Suprapubic skin (tissue), 4 donors: ENCODE data around the gene DLG3. TPM values are rescaled to one million over a fixed set of nuclear protein-coding genes. Genes with fewer than 3 reads are reported as not detected.

ENCODE experiments used
- DNase-seq, 2 donors: peaks; one replicate each; pipeline ENCODE4 v3.0.0-alpha.2; 2019; ENCODE audit warnings: low spot score in 2 of 2
- H3K27ac ChIP-seq: fragments of 200-600 bp; sonication (generic); one replicate; pipeline ENCODE4 v1.5.1; 2019
- H3K27me3 ChIP-seq: fragments of 200-600 bp; sonication (generic); one replicate; pipeline ENCODE4 v1.5.1; 2019
- H3K36me3 ChIP-seq: fragments of 200-600 bp; sonication (generic); one replicate; pipeline ENCODE4 v1.5.1; 2019
- H3K4me1 ChIP-seq: fragments of 200-600 bp; sonication (generic); one replicate; pipeline ENCODE4 v1.5.1; 2019
- H3K4me3 ChIP-seq: fragments of 200-600 bp; sonication (generic); one replicate; pipeline ENCODE4 v1.5.1; 2019; ENCODE audit warnings: mild to moderate bottlenecking
- H3K9me3 ChIP-seq: fragments of 200-600 bp; sonication (generic); one replicate; pipeline ENCODE4 v1.5.1; 2019
- EP300 ChIP-seq: sonication (generic); formaldehyde crosslinking; IDR thresholded peaks from one replicate; pipeline ENCODE4 v1.6.1; 2017; ENCODE audit warnings: antibody characterized with exemption
- POLR2A ChIP-seq, 2 donors: fragments of 450-650 bp; IDR thresholded peaks; one replicate each; pipeline ENCODE4 v1.6.1; 2017; ENCODE audit warnings: antibody characterized with exemption in 2 of 2, mild to moderate bottlenecking in 2 of 2, moderate library complexity in 2 of 2
- POLR2AphosphoS5 ChIP-seq, 3 donors: sonication (generic); formaldehyde crosslinking; IDR thresholded peaks; one replicate each; pipeline ENCODE4 v1.6.1; 2017; ENCODE audit warnings: antibody characterized with exemption in 3 of 3
- WGBS: methylation state at CpG from one replicate; pipeline ENCODE4 v1.1.5; 2018; 5-methylcytosine and 5-hydroxymethylcytosine counted together
- total RNA-seq, 4 donors: library from RNA; depleted of rRNA; stranded (reverse); fragments of >200 nt; gene quantifications; one replicate each; pipeline ENCODE4 v1.1.0, GENCODE V29; 2016
- TF ChIP-seq, protein P1 (sequence below), 2 donors: fragments of 200-600 bp in 1 of 2; fragments of 450-650 bp in 1 of 2; sonication (generic) in 1 of 2; IDR thresholded peaks; one replicate each; pipeline ENCODE4 v1.5.1; 2016 to 2019; ENCODE audit warnings: antibody characterized with exemption in 2 of 2, mild to moderate bottlenecking in 1 of 2, moderate library complexity in 1 of 2

Gene DLG3
- total RNA-seq, 4 donors from 2014 or later, result 12.8 to 42.1 (median 26.7) TPM

DNA sequence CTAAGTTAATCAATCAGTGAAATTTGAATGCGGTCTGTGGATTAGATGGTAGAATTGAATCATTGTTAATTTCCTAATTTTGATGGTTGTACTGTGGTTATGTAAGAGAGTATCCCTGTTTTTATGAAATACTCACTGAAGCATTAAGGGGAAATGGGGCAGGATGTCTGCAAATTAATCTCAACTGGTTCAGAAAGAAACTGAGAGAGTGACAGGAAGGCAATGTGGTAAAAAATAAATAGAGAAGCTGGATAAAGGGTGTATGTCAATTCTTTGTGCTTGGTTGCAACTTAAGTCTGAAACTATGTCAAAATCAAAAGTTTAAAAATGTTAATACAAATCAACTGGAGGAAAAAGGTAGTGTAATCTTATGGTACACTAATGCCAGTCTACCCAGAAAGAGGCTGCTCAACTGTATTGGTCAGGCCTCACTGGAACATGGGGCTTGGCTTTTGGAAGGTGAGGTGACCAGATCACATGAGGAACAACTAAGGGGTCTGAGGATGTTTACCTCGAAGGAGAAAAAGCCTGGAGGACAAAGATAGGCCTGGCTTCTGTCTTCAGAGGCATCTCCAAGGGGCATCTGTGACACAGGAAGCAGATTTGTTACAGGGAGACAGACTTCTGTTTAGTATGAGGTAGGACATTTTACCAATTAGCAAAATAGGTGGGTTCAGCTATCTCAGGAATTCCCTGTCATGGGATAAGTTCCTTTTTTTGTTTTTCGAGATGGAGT, 83.1 kb downstream of the DLG3 start:
- no peaks in the 10 kb centered on the region for H3K4me1 ChIP-seq
- H3K36me3 ChIP-seq, result no peaks in the 10 kb centered on the region
- 50% methylated on average over 3 of the region's 3 CpGs for WGBS
- no peaks in the 10 kb centered on the region for H3K27me3 ChIP-seq
- no peak overlapping the region for H3K4me3 ChIP-seq
- no peak for DNase-seq
- TF ChIP-seq, protein P1, sequence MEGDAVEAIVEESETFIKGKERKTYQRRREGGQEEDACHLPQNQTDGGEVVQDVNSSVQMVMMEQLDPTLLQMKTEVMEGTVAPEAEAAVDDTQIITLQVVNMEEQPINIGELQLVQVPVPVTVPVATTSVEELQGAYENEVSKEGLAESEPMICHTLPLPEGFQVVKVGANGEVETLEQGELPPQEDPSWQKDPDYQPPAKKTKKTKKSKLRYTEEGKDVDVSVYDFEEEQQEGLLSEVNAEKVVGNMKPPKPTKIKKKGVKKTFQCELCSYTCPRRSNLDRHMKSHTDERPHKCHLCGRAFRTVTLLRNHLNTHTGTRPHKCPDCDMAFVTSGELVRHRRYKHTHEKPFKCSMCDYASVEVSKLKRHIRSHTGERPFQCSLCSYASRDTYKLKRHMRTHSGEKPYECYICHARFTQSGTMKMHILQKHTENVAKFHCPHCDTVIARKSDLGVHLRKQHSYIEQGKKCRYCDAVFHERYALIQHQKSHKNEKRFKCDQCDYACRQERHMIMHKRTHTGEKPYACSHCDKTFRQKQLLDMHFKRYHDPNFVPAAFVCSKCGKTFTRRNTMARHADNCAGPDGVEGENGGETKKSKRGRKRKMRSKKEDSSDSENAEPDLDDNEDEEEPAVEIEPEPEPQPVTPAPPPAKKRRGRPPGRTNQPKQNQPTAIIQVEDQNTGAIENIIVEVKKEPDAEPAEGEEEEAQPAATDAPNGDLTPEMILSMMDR (IDR thresholded peaks at IDR 0.05), result no peak
- no peaks in the 10 kb centered on the region for H3K9me3 ChIP-seq
- no peak overlapping the region for H3K27ac ChIP-seq

DNA sequence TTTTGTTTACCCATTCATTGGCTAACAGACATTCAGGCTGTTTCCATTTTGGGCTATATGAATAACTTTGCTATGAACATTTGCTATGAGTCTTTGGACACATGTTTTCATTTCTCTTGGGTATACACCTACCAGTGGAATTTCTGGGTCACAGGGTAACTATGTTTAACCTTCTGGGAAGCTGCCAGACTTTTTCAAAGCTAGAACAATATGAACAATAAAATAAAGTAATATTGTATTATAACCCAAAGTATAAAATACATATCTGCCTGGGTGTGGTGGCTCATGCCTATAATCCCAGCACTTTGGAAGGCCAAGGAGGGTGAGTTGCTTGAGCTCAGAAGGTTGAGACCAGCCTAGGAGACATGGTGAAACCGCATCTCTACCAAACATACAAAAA, 90.6 kb downstream of the DLG3 start:
- Histone ChIP-seq H3K36me3 (no peaks in the 10 kb centered on the region), H3K27me3 (no peaks in the 10 kb centered on the region), H3K4me3 (no peak overlapping the region), H3K4me1 (no peaks in the 10 kb centered on the region), H3K9me3 (no peaks in the 10 kb centered on the region), H3K27ac (no peak overlapping the region)
- TF ChIP-seq POLR2AphosphoS5 (IDR thresholded peaks at IDR 0.05), result no peak
- TF ChIP-seq EP300, result no peak
- no peak for TF ChIP-seq POLR2A (IDR thresholded peaks at IDR 0.05)
- TF ChIP-seq, protein P1 (IDR thresholded peaks at IDR 0.05), result no peak
- 38% methylated on average over 1 of the region's 1 CpG for WGBS
- DNase-seq, result no peak

DNA sequence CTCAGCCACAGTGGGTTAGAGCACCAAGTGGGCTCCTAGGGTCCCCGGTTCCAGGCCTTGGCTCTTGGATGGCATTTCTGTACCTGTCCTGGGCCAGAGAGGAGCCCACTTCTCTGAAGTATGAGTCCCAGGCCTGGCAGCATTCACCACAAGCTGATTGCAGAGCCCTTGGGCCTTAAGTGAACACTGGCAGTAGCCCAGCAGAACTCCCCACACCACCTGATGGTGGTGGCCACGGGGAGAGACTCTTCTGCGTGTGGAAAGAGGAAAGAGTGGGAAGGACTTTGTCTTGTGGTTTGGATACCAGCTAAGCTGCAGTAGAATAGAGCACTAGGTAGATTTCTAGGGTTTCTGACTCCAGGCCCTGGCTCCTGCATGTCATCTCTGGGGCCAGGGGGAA, 104.8 kb downstream of the DLG3 start:
- no peaks in the 10 kb centered on the region for H3K9me3 ChIP-seq
- 64% methylated on average over 3 of the region's 3 CpGs for WGBS
- no peaks in the 10 kb centered on the region for H3K36me3 ChIP-seq
- H3K4me3 ChIP-seq, result no peak overlapping the region
- no peak overlapping the region for H3K27ac ChIP-seq
- DNase-seq, result no peak
- TF ChIP-seq POLR2A (IDR thresholded peaks at IDR 0.05) (no peak), EP300 (no peak), POLR2AphosphoS5 (IDR thresholded peaks at IDR 0.05) (no peak)
- TF ChIP-seq, protein P1 (IDR thresholded peaks at IDR 0.05), result no peak
- H3K4me1 ChIP-seq, result no peaks in the 10 kb centered on the region
- H3K27me3 ChIP-seq, result no peaks in the 10 kb centered on the region

DNA sequence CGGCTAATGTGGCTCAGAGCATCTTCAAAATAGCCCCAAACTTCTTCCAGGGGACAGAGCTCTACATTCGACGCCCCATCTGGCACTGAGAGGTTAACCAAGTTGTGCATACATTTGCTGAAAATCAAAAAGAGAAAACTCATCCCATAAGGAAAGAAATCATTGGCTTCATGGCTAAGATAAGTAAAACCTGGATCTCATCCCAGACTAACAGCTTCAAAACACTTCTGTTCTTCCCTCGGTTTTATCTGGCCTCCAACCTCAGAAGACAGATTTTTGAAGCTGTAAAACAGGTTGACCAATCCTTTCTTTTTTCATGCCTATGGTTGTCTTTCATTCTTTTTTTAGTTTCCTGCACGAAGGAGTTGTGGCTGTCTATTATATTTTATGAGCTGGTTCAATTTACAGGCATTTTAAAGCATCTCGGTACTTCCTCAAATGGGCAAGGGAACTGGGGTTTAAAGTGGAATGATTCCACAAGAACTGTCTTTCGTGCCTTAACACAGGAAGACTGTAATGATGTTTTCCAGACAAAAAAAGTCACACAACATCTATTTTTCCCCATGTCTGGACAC, 107.6 kb downstream of the DLG3 start:
- no peak overlapping the region for H3K4me3 ChIP-seq
- WGBS, result 54% methylated on average over 7 of the region's 7 CpGs

DNA sequence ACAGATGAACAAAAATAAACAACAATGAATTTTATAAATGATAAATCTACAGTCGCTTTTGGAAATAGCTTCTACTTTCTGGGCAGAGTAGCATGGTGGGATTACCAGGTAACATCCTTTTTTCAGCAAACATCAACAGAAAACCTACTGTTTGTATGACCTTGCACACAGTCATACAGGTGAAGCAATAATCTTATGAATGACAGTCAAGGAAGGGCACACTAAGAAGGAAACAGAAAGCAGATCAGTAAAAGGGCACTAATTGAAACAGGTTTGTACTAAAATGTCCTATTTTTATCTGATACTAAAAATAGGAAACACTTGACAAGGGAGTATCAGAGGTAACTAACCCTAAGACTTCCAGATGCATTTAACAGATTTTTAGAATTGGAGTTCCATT, 108.9 kb downstream of the DLG3 start:
- 56% methylated on average over 1 of the region's 1 CpG for WGBS
- Histone ChIP-seq H3K27me3 (no peaks in the 10 kb centered on the region), H3K4me1 (no peaks in the 10 kb centered on the region), H3K9me3 (no peaks in the 10 kb centered on the region), H3K4me3 (no peak overlapping the region), H3K27ac (no peak overlapping the region), H3K36me3 (no peaks in the 10 kb centered on the region)
- no peak for DNase-seq
- TF ChIP-seq EP300 (no peak), POLR2AphosphoS5 (IDR thresholded peaks at IDR 0.05) (no peak), POLR2A (IDR thresholded peaks at IDR 0.05) (no peak)
- TF ChIP-seq, protein P1 (IDR thresholded peaks at IDR 0.05), result no peak

More for the DNA sequence above, 107.6 kb downstream of the DLG3 start:
- TF ChIP-seq, protein P1 (IDR thresholded peaks at IDR 0.05), result no peak
- TF ChIP-seq POLR2AphosphoS5 (IDR thresholded peaks at IDR 0.05) (no peak), POLR2A (IDR thresholded peaks at IDR 0.05) (no peak), EP300 (no peak)
- Histone ChIP-seq H3K36me3 (no peaks in the 10 kb centered on the region), H3K27ac (no peak overlapping the region), H3K27me3 (no peaks in the 10 kb centered on the region), H3K4me1 (no peaks in the 10 kb centered on the region), H3K9me3 (no peaks in the 10 kb centered on the region)
- no peak for DNase-seq
